ENCODE measurements around the gene GLB1L2.

DNA sequence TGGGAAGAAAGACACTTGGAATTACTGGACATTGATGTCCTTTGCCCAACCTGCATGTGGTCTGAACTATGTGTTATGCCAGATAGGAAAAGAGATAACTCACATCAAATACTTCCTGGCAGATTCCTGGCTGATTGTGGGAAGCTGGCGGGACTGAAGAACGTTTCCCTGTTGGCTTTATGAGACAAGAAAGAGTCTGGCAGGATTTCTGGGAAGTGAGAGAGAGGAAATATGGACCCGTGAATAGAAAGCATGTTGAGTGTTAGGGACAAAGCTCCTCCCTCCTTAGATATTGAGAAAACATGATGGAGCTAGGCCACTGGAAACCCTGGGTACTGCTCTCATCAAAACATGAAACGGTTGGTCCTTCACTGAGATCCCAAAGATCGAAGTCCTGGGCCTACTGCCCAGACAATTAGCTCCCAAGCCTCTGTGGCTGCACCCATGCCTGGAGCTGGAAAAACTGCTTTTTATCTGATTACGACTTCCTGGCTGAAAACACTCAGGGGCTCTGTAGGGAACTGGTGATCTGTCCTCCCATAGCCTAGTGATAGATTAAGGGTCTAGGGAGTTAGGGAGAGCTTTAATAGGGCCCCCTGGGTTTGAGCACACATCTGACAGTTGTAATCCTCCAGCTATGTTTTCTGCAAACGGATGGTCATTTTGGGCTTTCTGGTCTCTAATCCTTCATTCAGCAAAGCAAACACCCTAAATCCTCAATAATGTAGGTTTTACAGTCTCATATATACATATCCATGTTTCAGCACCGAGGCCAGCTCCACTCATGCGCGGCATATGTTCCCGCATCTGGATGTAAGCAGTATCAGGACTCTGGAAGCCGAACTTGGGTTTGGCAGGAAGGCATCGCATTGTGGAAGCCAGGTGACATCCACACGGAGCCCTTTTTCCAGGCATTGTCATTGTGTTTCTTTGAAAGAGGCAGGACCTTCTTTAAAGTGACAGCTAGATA lies 86.4 kb downstream of the GLB1L2 start:
- TF ChIP-seq ZNF274 (IDR thresholded peaks at IDR 0.05; ENCODE audit: low read depth, low read length), result no peak
- TF ChIP-seq YY1 (IDR thresholded peaks at IDR 0.05; ENCODE audit: insufficient read depth, insufficient read length), result no peak
- no peak for TF ChIP-seq SUZ12 (IDR thresholded peaks at IDR 0.05; ENCODE audit: extremely low read depth, insufficient read depth, insufficient read length)
